Measurements from ENCODE around the gene MGP.

Gene MGP

GRCh38 chr12:14904854-14905253 is 19.2 kb upstream of the MGP start:
- Histone ChIP-seq H3K4me1 (ENCODE audit: control insufficient read depth in 5 of 5, insufficient read depth in 5 of 5, low read length in 5 of 5) (peaks cover 4 to 41% (median 39%) of the 10 kb centered on the region in 5 donors), H3K36me3 (ENCODE audit: control insufficient read depth in 5 of 5, insufficient read depth in 5 of 5, low read length in 5 of 5) (no peaks in the 10 kb centered on the region), H3K27ac (ENCODE audit: low read depth, low read length) (peak overlapping the region; percentile 26), H3K9me3 (ENCODE audit: control insufficient read depth in 5 of 5, low read length in 5 of 5) (no peaks in the 10 kb centered on the region), H3K4me3 (ENCODE audit: low read depth in 1 of 5, low read length in 5 of 5) (peak overlapping the region in 3 of 5 donors; percentile 2 to 44 (median 13)), H3K27me3 (ENCODE audit: control insufficient read depth in 5 of 5, insufficient read depth in 4 of 5, low read length in 5 of 5) (no peaks in the 10 kb centered on the region), H3K9ac (ENCODE audit: low read length in 5 of 5) (no peak overlapping the region)

DNA sequence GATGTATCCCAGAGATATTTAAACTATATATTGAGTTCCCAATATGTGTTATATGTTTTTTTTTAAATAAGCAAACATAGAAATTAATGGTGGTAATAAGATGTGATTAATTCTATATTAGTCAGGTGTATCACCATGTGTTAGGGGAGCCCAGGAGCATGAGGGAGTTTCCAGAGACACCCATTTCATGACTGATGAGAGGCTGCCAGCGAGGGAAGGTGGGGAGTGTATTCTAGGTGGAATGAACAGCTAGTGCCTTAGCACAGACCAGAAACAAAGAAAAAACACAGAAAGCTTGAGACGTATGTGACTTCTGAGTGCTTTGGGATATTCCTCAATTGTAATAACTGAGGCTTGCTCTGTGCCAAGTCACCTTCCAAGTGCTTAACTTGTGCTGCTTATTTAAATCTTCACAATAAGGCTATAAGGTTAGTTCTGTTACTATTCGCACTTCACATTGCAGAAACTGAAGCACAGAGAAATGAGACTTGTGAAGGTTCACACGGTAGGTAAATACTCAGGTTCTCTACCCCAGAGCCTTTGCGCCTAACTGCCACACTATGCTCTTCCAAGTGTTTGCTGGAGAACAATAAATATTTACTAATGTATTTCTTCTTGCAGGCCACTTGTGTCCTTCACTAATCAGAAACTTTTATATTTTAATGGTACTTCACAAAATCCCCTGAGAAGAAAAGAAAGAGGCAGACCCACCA is 17.9 kb upstream of the MGP start:
- peak overlapping the region; percentile 3 for H3K27ac ChIP-seq (ENCODE audit: low read depth, low read length)
- H3K9me3 ChIP-seq (ENCODE audit: control insufficient read depth in 5 of 5, low read length in 5 of 5), result no peaks in the 10 kb centered on the region
- H3K9ac ChIP-seq (ENCODE audit: low read length in 5 of 5), result no peak overlapping the region

GRCh38 chr12:14902465-14902864 is 16.8 kb upstream of the MGP start:
- Histone ChIP-seq H3K4me1 (ENCODE audit: control insufficient read depth in 5 of 5, insufficient read depth in 5 of 5, low read length in 5 of 5) (peaks cover 4 to 41% (median 39%) of the 10 kb centered on the region in 5 donors), H3K9me3 (ENCODE audit: control insufficient read depth in 5 of 5, low read length in 5 of 5) (no peaks in the 10 kb centered on the region), H3K27me3 (ENCODE audit: control insufficient read depth in 5 of 5, insufficient read depth in 4 of 5, low read length in 5 of 5) (no peaks in the 10 kb centered on the region), H3K27ac (ENCODE audit: low read depth, low read length) (no peak overlapping the region), H3K9ac (ENCODE audit: low read length in 5 of 5) (no peak overlapping the region), H3K4me3 (ENCODE audit: low read depth in 1 of 5, low read length in 5 of 5) (no peak overlapping the region), H3K36me3 (ENCODE audit: control insufficient read depth in 5 of 5, insufficient read depth in 5 of 5, low read length in 5 of 5) (no peaks in the 10 kb centered on the region)

More for the DNA sequence above, 17.9 kb upstream of the MGP start:
- Histone ChIP-seq H3K27me3 (ENCODE audit: control insufficient read depth in 5 of 5, insufficient read depth in 4 of 5, low read length in 5 of 5) (no peaks in the 10 kb centered on the region), H3K36me3 (ENCODE audit: control insufficient read depth in 5 of 5, insufficient read depth in 5 of 5, low read length in 5 of 5) (no peaks in the 10 kb centered on the region), H3K4me3 (ENCODE audit: low read depth in 1 of 5, low read length in 5 of 5) (no peak overlapping the region), H3K4me1 (ENCODE audit: control insufficient read depth in 5 of 5, insufficient read depth in 5 of 5, low read length in 5 of 5) (peaks cover 4 to 41% (median 39%) of the 10 kb centered on the region in 5 donors)

- peaks cover 4 to 49% (median 44%) of the 10 kb centered on the region in 5 donors for H3K4me1 ChIP-seq (ENCODE audit: control insufficient read depth in 5 of 5, insufficient read depth in 5 of 5, low read length in 5 of 5)
- no peaks in the 10 kb centered on the region for H3K27me3 ChIP-seq (ENCODE audit: control insufficient read depth in 5 of 5, insufficient read depth in 4 of 5, low read length in 5 of 5)
- H3K9me3 ChIP-seq (ENCODE audit: control insufficient read depth in 5 of 5, low read length in 5 of 5), result no peaks in the 10 kb centered on the region
- peak overlapping the region; percentile 57 for H3K27ac ChIP-seq (ENCODE audit: low read depth, low read length)
- no peak overlapping the region for H3K4me3 ChIP-seq (ENCODE audit: low read depth in 1 of 5, low read length in 5 of 5)
- H3K36me3 ChIP-seq (ENCODE audit: control insufficient read depth in 5 of 5, insufficient read depth in 5 of 5, low read length in 5 of 5), result no peaks in the 10 kb centered on the region
- H3K9ac ChIP-seq (ENCODE audit: low read length in 5 of 5), result no peak overlapping the region
Measured at GRCh38 chr12:14901228-14901562, 15.5 kb upstream of the MGP start.

GRCh38 chr12:14900521-14901227 is 15.0 kb upstream of the MGP start:
- no peak overlapping the region for H3K9ac ChIP-seq (ENCODE audit: low read length in 5 of 5)
- no peaks in the 10 kb centered on the region for H3K27me3 ChIP-seq (ENCODE audit: control insufficient read depth in 5 of 5, insufficient read depth in 4 of 5, low read length in 5 of 5)
- no peaks in the 10 kb centered on the region for H3K9me3 ChIP-seq (ENCODE audit: control insufficient read depth in 5 of 5, low read length in 5 of 5)
- H3K36me3 ChIP-seq (ENCODE audit: control insufficient read depth in 5 of 5, insufficient read depth in 5 of 5, low read length in 5 of 5), result no peaks in the 10 kb centered on the region
- peak overlapping the region; percentile 57 for H3K27ac ChIP-seq (ENCODE audit: low read depth, low read length)
- H3K4me3 ChIP-seq (ENCODE audit: low read depth in 1 of 5, low read length in 5 of 5), result no peak overlapping the region
- peaks cover 4 to 51% (median 41%) of the 10 kb centered on the region in 5 donors for H3K4me1 ChIP-seq (ENCODE audit: control insufficient read depth in 5 of 5, insufficient read depth in 5 of 5, low read length in 5 of 5)

GRCh38 chr12:14896521-14897169 is 11.0 kb upstream of the MGP start:
- Histone ChIP-seq H3K9me3 (ENCODE audit: control insufficient read depth in 5 of 5, low read length in 5 of 5) (no peaks in the 10 kb centered on the region), H3K4me3 (ENCODE audit: low read depth in 1 of 5, low read length in 5 of 5) (peak overlapping the region in 1 of 5 donors; percentile 29), H3K9ac (ENCODE audit: low read length in 5 of 5) (peak overlapping the region in 1 of 5 donors; percentile 29), H3K36me3 (ENCODE audit: control insufficient read depth in 5 of 5, insufficient read depth in 5 of 5, low read length in 5 of 5) (no peaks in the 10 kb centered on the region), H3K27me3 (ENCODE audit: control insufficient read depth in 5 of 5, insufficient read depth in 4 of 5, low read length in 5 of 5) (no peaks in the 10 kb centered on the region), H3K27ac (ENCODE audit: low read depth, low read length) (peak overlapping the region; percentile 22), H3K4me1 (ENCODE audit: control insufficient read depth in 5 of 5, insufficient read depth in 5 of 5, low read length in 5 of 5) (peaks cover under 1 to 46% (median 24%) of the 10 kb centered on the region in 5 donors)

GRCh38 chr12:14893506-14894250 is 8.0 kb upstream of the MGP start:
- peak overlapping the region; percentile 63 for H3K27ac ChIP-seq (ENCODE audit: low read depth, low read length)
- H3K36me3 ChIP-seq (ENCODE audit: control insufficient read depth in 5 of 5, insufficient read depth in 5 of 5, low read length in 5 of 5), result no peaks in the 10 kb centered on the region
- H3K27me3 ChIP-seq (ENCODE audit: control insufficient read depth in 5 of 5, insufficient read depth in 4 of 5, low read length in 5 of 5), result no peaks in the 10 kb centered on the region
- H3K4me3 ChIP-seq (ENCODE audit: low read depth in 1 of 5, low read length in 5 of 5), result no peak overlapping the region
- H3K4me1 ChIP-seq (ENCODE audit: control insufficient read depth in 5 of 5, insufficient read depth in 5 of 5, low read length in 5 of 5), result peaks cover 0 to 34% (median 13%) of the 10 kb centered on the region in 5 donors
- H3K9ac ChIP-seq (ENCODE audit: low read length in 5 of 5), result peak overlapping the region in 1 of 5 donors; percentile 48
- no peaks in the 10 kb centered on the region for H3K9me3 ChIP-seq (ENCODE audit: control insufficient read depth in 5 of 5, low read length in 5 of 5)

DNA sequence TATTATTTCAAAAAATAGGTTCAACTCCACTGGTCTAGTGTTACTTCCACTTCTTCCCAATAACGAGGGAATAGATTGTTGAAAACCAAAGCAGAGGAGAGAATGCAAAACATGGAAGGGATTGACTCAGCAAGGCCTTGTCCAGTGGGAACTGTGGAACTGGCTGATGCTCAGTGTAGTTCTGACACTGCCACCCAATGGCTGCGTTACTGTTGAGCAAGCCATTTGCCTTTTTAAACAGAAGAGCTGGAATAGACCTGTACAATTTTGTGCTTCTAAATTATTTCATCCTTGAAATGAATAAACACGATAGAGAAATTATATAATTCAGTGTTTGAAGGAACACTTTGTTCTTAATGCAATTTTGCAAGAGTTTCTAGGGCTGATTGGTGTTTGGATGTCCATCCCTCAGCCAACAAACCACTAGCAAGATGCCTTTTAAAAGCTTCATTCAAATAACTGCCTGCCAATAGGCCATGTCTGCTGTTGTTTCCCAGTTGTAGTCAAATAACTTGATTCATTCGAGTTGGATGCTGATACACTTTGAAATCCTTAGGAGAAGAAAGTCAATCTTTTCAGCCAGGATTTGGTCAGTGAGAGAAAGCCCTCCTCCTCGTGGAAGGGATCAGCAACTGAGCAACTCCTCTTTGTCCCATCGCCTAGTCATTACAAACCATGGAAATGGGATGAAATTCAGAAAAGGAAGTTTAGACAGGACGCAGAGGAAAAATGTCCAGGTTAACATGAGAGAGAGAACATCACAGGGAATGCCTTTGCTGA is 7.3 kb upstream of the MGP start:
- Histone ChIP-seq H3K4me1 (ENCODE audit: control insufficient read depth in 5 of 5, insufficient read depth in 5 of 5, low read length in 5 of 5) (peaks cover 0 to 34% (median 13%) of the 10 kb centered on the region in 5 donors), H3K36me3 (ENCODE audit: control insufficient read depth in 5 of 5, insufficient read depth in 5 of 5, low read length in 5 of 5) (no peaks in the 10 kb centered on the region), H3K9me3 (ENCODE audit: control insufficient read depth in 5 of 5, low read length in 5 of 5) (no peaks in the 10 kb centered on the region), H3K4me3 (ENCODE audit: low read depth in 1 of 5, low read length in 5 of 5) (no peak overlapping the region), H3K27me3 (ENCODE audit: control insufficient read depth in 5 of 5, insufficient read depth in 4 of 5, low read length in 5 of 5) (no peaks in the 10 kb centered on the region), H3K27ac (ENCODE audit: low read depth, low read length) (peak overlapping the region; percentile 63), H3K9ac (ENCODE audit: low read length in 5 of 5) (peak overlapping the region in 1 of 5 donors; percentile 48)

DNA sequence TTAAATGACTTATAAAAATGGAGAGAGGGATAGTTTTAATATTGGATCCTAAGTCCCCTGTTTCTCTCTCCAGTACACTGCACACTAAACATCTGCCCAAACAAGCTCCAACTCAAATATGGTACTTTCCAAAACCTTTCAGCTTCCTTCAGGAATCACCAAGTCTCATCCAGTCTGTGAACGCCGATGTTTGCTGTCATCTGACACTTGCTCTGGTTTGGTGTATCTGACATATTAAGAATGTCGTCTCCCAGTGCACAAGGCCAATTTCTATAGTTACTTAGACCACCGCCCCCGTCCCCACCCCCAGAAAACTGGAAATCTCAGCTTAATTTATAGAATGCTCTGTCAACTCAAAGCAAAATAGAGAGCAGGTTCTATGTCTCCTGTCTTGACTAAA is 5.0 kb upstream of the MGP start:
- Histone ChIP-seq H3K4me1 (ENCODE audit: control insufficient read depth in 5 of 5, insufficient read depth in 5 of 5, low read length in 5 of 5) (peaks cover 0 to 26% (median 14%) of the 10 kb centered on the region in 5 donors), H3K36me3 (ENCODE audit: control insufficient read depth in 5 of 5, insufficient read depth in 5 of 5, low read length in 5 of 5) (no peaks in the 10 kb centered on the region), H3K27ac (ENCODE audit: low read depth, low read length) (no peak overlapping the region), H3K4me3 (ENCODE audit: low read depth in 1 of 5, low read length in 5 of 5) (no peak overlapping the region), H3K27me3 (ENCODE audit: control insufficient read depth in 5 of 5, insufficient read depth in 4 of 5, low read length in 5 of 5) (no peaks in the 10 kb centered on the region), H3K9me3 (ENCODE audit: control insufficient read depth in 5 of 5, low read length in 5 of 5) (no peaks in the 10 kb centered on the region), H3K9ac (ENCODE audit: low read length in 5 of 5) (no peak overlapping the region)
